OCI-M2 (cell line): ENCODE data around the gene ASTN2.

Experiments
- DNase-seq: peaks from one replicate; lab custom pipeline; 2025; ENCODE audit not compliant: unreplicated experiment; lab: John Stamatoyannopoulos, UW

Gene ASTN2

DNA sequence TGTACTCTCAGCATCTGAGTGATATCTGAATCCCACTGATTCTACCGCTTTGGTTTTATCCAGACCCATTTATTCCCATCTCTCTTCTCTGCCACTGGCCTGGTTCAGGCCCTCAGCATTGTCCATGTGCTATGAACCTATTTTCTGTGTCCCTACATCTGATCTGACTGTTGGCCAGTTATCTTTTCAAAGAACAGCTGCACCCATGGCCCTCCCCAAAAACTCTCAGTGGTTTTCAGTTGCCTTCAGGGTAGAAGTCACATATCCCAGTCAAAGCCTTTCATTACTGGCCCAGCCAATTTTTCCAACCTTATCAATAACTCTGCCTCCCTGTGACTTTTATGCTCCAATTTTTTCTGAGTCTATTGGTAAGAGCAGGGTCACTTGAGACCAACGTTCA, 430.7 kb downstream of the ASTN2 start:
- no peak for DNase-seq

DNA sequence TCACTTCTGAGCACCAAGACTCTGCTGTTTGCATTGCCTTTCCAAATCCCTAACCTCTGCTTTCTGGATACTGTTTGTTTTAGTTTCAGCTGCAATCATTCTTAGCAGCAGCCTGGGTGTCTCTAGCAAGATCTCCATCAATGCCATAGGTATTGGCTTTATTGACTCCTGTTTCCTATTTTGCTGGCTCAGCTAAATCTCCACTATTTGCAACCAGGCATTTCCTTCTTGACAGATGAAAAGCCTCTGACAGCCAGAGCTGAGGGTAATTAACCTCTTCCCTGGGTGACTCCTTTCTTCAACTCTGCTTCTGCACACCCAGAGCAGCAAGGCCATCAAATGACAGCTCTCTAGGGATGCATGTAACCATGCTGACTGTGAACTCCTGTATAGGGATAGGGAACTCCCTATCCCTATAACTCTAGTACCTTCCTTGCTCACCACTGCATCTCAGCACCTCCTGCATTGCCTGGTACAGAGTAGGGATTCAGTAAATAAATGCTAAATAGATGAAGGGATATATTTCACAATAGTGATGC, 434.2 kb downstream of the ASTN2 start:
- DNase-seq = no peak

DNA sequence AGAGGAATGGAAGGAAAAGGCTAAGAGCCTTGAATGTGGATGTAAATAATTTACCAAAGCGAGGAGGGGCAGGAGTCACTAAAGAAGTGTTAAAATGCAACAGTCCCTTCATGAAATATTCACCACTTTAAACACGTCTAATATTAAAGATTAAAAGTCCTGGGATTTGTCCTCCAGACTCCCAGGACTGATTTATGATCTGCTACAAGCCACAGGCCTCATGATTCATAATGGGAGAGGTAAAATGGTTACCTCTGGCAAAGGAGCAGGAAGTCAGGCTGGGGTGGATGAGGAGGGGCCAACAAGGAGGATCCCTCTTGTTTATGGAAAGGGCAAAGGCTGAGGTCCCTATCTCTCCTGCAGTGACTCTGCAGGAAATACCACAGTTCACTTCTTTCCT, 435.4 kb downstream of the ASTN2 start:
- DNase-seq = no peak

DNA sequence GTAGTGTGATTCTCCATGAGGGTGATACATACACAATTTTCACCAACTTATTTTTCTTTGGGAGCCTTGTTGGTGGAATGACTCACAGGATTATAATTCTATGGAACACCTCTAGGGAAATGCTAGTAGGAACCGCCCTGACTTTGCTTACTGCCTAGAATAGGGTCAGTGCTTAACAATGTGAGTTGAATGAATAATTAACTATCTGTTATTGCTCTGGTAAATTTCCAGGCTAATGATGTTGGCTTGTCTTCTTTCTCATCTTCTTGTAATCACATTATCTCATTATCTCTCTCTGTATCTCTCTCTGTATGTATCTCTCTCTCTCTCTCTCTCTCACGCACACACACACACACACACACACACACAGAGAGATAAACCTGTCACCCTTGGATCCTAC, 436.7 kb downstream of the ASTN2 start:
- DNase-seq = no peak

DNA sequence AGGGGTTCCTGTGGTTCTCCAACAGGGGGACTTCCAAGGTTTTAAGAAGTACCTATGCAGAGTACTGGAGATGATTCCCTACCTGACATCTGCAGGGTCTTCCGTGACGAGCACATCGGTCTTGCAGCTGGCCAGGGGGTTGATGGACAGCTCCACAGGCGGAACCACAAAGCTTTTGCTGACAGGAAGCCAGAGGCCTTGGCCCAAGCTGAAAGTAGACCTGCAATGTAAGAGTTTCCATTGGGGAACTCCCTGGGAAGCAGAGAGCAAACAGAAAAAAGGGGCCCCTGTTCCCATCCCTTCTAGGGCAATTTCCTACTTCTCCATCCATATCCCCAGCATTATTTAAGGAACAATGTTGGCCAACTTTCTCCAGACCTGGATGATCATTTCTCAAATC, 439.7 kb downstream of the ASTN2 start:
- DNase-seq = no peak

DNA sequence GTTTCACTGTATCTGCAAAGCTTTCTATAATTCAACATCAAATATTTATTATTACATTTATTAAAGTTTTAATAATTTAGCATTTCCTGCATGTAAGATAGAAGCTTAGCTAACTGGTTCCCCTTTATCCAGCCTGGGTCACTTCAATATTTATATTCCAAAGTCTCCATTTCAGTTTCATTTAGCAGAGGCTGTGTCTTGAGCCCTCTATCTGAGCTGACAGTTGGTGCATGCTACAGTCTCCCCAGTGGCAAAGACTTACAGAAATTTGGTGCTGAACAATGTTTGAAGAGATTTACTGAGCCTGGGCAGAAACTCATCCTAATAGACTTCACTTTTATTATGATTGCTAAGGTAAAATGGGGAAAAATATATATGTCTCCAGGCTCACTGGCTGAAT, 448.7 kb downstream of the ASTN2 start:
- no peak for DNase-seq

DNA sequence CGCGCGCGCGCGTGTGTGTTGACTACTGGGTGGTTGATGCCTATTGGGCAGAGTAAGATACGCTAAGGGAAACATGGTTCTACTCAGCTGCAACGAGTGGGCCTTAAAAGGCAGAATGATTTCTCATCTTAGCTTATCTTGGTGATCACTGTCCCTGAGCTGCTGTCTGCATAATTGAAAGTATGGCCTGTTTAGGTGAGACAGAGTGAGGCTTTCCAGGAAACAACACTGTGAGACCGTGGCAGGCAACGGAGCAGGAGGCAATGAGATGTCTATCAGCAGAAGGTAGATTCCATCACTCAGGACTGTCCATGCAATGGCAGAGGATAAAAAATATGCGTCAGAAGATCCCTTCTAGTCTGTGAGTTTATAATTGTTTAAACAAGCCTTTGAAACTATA, 450.6 kb downstream of the ASTN2 start:
- DNase-seq = no peak

DNA sequence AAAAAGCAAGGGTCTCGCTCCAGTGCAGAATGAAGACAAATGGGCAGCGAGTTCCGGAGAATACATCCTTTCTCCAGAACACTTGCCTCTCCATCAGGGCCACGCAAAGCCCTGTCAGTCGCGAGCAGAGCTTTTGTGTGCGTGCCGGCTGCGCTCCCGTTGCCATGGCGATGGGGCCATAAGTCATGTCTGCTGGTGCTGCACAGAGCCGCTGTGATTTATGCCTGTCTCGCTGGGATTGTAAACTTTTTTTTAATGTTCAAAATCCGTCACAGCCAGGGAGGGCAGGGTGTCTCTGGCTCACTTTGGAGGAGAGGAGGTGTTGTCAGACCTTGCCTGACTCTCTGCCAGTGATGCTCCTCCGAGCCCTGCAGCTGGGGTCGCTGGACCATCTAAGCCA, 455.0 kb downstream of the ASTN2 start:
- DNase-seq = no peak

DNA sequence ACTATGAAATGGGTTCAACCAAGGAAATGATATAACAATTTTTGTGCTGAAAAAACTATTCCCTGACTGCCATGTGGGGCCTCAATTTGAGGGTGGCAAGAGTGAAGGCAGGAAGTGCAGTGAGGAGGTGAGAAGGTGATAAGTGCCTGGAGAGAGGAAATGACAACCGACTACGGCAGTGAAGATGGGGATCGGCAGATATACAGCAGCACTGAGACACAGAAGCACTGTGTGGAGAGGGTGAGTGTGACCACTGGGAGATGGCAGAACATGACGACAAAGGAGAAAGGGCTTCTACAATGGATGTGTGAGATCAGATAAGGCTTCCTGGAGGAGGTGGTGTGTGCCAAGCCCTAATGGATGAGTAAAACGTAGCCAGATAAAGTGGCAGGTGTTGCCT, 456.0 kb downstream of the ASTN2 start:
- no peak for DNase-seq

DNA sequence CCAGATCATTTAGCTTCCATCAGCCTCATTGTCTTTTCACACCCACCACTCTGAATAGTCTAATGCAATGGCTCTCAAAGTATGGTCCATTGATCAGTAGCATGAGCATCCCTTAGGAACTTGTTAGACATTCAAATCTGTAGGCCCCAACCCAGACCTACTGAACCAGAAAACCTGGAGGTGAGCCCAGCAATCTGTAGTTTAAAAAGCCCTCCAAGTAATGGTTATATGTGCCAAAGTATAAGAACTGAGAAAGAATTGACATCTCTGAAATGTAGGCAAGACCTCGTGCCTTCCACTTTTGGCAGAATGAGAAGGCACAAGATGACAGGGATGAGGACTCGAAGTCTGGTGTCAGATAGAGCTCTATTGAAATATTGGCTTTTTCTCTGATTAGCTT, 460.1 kb downstream of the ASTN2 start:
- no peak for DNase-seq

DNA sequence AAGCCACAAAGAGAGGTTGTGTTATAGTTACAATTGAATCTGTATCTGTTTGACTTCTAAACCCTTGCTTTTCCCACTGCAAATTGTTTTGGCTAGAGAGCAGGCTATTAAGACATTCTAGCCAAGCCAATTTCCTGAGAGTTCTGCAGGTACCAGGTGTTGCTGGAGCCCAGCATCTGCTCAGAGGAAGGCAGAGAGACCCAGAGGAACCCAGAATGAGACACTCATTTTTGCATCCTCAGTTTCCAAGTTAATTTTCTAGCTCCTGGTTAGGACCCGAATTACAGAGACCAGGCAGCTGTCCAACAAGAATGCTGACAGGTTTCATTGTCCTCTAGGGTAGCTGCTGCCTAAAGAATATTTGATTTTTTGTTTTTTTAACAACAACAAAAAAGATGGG, 461.6 kb downstream of the ASTN2 start:
- no peak for DNase-seq

DNA sequence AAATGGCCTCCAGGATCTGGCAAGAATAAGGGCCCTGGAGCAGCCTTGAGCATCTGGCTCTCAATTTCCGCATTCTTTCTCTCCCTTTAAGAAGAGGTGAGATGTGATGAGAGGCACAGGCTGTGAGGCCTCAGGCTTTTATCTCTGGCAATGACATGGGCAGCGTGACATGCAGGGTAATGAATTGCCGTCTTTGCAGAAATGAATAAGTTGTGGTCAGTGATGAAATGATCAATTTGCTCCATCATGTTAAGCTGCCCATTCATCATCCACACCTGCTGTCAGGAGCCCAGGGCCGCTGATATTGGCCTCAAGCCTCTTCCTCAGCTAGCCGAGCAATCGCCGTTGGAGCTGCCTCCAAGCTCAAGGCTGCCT, 462.4 kb downstream of the ASTN2 start:
- no peak for DNase-seq

DNA sequence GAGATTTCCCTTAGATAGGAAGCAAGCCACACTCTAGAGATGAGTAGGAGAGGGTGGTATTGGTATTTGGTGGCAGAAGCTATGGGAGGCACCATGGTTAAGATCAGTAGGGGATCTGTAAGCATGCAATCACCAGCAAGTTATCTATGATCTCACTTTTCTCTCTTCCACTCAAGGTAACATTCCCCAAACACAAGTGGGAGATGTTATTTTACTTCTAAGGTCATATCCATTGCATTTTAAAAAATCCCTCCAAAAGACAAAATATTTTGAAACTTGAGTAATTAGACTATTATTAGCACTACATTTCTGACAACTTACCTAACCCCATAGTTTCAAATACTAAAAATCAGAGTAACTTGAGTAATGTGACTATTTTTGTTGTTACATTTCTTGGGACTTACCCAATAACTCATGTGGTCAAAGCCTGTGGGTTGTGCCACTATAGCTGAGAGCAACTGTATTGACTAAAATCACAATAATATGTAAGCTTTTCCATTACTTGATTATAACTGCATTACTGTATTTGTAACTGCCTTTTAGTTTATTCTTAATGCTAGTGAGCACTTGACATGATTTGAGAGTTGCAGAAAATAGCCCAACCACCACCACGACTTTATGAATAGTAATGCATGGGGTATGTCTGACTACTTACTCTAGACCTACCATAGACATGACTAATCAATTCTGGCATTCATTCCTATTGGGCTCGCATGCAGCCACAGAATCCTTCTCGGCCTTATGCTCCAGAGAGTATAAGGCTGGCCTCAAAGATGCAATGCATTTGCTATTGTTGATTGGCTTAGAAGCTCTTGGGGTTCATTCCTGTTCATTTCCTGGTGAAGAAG, 463.0 kb downstream of the ASTN2 start:
- DNase-seq = no peak

DNA sequence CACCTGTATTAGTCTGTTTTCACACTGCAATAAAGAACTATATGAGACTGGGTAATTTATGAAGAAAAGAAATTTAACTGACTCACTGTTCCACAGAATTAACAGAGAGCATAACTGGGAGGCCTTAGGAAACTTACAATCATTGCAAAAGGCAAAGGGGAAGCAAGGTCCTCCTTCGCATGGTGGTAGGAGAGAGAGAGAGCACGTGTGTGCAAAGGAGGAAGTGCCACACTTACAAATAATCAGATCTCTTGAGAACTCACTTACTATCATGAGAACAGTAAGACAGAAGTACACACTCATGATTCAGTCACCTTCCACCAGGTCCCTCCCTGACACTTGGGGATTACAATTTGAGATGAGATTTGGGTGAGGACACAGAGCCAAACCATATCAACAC, 469.0 kb downstream of the ASTN2 start:
- no peak for DNase-seq

DNA sequence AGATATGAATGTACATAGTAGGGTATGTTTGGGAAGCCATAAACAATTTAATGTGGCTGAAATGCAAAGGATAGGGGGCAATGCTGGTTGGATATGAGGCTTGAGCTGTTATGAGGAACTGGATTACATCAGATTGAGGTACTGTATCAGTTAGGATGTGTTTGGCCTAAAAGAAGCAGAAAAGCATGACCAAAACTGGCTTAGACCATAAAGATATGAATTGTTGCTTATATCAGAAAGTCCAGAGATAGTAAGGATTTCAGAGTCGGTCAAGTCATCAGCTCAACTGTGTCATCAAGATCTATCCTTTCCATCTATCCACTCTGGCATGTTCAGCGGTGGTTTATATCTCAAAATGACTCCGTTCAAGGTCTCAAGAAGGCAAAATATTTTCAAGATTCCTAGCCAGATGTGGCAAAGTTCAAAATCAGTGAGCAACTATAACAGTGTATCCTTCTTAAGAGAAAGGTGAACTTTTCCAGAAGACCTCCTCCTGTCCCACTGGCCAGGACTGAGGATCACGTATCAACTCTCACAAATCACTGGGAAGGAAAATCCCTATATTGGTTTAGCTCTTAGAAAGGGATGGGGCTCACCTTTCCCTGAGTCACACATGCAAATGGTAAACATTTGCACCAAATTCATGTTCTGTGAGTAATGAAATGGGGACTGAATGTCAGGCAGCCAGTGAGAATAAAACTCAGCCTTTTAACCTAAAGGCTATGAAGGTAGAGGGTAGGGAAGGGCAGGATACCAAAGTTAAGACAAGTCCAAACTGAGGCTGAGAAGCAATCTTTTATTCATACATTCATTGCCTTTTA, 469.9 kb downstream of the ASTN2 start:
- no peak for DNase-seq

DNA sequence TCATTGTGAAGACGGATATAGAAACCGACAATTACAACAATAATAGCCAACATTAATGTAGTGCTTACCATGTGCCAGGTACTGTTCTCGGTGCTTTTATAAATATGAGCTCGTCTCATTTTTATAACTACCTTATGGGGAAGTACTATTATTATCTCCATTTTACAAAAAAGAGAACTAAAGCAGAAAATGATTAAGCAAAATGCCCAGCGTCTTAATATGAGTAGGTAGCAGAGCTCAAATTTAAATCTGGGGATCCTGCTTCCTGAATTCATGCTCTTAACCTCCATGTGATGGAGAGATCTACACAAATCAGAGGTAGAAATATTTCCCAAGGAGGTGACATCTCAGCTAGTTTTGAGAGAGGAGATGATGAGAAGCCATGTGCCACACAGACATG, 470.9 kb downstream of the ASTN2 start:
- no peak for DNase-seq

DNA sequence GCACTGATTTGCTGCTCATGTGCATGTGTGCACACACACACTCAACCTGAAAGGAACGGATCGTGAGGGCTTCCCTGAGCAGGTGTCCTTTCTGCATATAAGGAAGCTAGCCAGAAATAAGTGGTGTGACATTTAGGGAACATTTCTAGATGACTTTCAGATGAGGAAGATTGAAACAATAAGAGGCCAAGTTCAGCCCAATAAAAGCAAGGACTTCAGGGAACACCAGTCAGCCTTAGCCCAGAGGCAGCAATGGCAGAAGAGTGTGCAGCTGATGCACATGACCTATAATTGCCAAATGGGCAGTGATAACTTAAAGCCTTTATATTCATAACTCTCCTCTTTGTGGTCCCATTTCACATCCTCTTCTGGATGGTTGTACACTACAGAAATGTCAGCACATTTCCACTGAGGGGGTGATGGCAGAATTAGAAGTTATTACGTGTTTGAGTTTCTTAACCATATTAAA, 472.2 kb downstream of the ASTN2 start:
- DNase-seq = no peak

DNA sequence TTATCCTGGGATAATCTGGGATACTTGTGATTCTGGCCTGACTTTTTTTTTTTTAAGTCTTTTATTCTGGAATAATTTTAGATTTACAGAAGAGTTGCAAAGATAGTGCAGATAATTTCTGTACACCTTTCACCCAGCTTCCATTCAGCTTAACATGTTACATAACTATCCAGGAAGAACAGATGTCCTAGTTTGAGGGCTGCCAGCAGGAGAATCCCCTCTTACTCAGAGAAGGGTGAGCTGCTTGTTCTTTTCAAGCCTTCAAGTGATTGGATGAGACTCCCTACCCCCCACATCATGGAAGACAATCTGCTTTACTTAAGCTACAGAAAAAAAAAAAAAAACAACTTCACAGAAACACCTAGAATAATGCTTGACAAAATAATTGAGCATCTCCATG, 473.6 kb downstream of the ASTN2 start:
- no peak for DNase-seq

DNA sequence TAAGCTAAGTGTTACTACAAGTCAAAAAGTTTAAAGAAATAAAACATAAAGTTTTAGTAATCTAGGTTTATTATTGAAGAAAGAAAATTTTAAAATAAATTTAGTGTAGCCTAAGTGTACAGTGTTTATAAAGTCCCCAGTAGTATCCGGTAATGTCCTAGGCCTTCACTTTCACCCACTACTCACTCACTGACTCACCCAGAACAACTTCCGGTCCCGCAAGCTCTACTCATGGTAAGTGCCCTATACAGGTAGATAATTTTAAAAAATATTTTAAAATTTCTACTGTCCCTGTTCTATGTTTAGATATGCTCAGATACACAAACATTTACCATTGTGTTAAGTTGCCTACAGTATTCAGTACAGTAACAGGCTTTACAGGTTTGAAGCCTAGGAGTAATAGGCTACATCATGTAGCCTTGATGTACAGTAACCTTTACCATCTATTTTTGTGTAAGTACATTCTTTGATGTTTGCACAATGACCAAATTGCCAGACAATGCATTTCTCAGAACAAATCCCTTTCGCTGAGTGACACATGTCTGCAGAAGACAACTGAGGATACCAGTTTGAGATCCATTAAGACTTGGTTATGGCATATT, 474.1 kb downstream of the ASTN2 start:
- DNase-seq = no peak

DNA sequence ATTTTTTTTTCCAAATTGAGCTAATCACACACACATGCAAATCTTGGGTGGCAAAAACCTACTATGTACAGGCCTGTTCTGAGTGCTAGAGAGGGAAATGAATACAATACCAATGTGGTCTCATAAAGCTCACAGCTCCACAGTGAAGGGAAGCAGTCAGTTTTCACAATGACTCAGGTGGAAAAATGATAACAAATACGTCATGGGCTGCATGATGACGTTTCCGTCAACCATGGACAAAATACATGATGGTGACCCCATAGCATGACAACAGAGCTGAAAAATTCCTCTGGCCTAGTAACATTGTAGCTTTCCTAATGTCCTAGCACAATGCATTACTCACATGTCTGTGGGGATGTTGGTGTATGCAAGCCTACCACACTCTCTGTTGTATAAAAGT, 475.2 kb downstream of the ASTN2 start:
- DNase-seq = no peak

DNA sequence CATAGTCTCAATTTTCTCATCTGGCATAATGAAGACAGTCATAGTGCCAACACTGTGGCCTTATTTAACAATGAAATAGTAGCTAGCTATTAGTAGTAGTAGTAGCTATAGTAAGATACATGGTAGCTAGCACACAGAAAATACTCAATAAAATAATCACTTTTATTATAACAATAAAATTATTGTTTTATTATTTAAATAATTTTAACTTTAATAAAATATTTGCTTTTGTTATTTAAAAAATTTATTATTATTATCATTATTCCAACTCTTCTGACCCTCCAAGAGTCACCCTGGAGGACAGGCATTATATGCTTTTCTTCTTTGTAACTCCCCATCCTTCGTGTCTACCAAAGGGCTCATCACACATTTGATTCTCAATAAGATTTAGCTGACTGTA, 475.7 kb downstream of the ASTN2 start:
- no peak for DNase-seq

DNA sequence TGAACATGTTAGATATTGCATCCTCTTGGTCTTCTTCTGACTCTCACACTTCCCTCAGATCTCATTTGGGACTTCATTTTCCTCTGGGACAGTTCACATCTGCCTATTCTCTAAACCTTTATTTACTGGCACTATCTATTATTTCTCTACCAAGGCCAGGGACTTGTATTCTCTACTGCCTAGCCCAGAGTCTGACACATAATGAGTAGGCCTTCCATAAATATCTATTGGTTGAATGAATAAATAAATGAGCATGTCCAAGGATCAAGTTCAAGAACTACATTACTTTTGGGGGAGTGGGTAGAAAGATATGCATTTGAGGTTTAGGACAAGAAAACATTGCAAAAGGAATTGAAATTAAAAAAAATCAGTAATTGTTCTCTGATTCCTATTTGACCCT, 477.5 kb downstream of the ASTN2 start:
- no peak for DNase-seq
